Measurements from ENCODE around the gene SETBP1. TPM values are rescaled to one million over a fixed set of nuclear protein-coding genes. Genes with fewer than 3 reads are reported as not detected.

SETBP1 gene
- total and polyA plus RNA-seq, 2 of the 8 experiments (the other 6 are each of a cell fraction or from before 2014, with no cell fraction given), result 2.0 to 6.5 TPM

DNA sequence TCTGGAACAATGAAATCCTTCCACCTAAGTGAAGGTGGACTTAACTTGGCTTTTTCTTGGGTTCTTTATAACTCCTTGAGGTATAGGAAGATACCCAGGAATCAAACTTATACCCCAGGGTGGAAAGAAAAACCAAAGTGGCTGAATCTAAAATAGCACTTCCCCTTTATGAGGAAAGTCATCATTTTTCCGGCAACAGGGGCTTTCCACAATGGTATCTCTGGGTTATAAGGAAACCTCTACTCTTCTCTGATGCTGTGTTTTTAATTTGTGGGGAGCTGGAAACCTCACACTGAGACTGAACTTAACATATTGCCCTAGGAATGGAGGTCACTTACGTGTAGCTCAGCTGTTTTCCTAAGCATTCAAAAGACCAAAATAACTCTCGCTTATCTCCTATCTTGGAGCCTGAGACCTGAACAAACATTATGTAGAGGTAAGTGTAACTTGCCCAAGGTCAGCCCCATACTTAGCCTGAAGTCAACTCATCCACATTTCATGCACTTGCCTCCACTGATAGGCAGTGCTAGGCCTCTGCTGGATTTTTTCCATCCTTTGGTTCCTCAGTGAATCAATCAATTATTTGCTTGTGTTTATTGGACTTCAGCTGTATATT lies 117.9 kb downstream of the SETBP1 start:
- Histone ChIP-seq H3K4me3 (ENCODE audit: extremely low read depth in 1 of 4, insufficient read depth in 2 of 4, low read depth in 3 of 4, low read length in 4 of 4) (no peak overlapping the region), H3K56ac (replicated peaks; ENCODE audit: insufficient read length, low read depth, low read length) (no peak overlapping the region), H4K8ac (ENCODE audit: extremely low read depth, insufficient read depth, low read length) (no peak overlapping the region), H3K9ac (replicated peaks in 1 of 4; ENCODE audit: extremely low read depth in 1 of 4, low read depth in 3 of 4, low read length in 3 of 4) (no peak overlapping the region), H3K23me2 (ENCODE audit: low read depth, low read length) (no peaks in the 10 kb centered on the region), H3K27me3 (replicated peaks in 1 of 4; ENCODE audit: control insufficient read depth in 3 of 4, extremely low read depth in 1 of 4, insufficient read depth in 3 of 4, low read length in 3 of 4) (no peaks in the 10 kb centered on the region), H4K5ac (ENCODE audit: insufficient read length, low read depth, low read length) (no peak overlapping the region), H3K18ac (ENCODE audit: extremely low read depth, low read length) (no peak overlapping the region), H3K23ac (ENCODE audit: insufficient read length) (no peak overlapping the region), H3K9me3 (ENCODE audit: insufficient read depth in 2 of 2, low read depth in 1 of 2, low read length in 1 of 2) (no peaks in the 10 kb centered on the region), H2BK12ac (ENCODE audit: low read depth, low read length) (no peak overlapping the region), H3K14ac (ENCODE audit: insufficient read length) (no peak overlapping the region), H2BK20ac (ENCODE audit: low read length) (no peak overlapping the region), H2BK15ac (ENCODE audit: low read length) (no peak overlapping the region), H3K4ac (replicated peaks; ENCODE audit: insufficient read length, low read depth, low read length) (no peak overlapping the region), H3K36me3 (ENCODE audit: control insufficient read depth in 2 of 4, insufficient read depth in 4 of 4, low read length in 3 of 4) (peaks cover 0 to 3% (median 0%) of the 10 kb centered on the region in 4 experiments; a peak in 1 of 8 replicates), H2BK5ac (ENCODE audit: low read depth, low read length) (no peak overlapping the region), H2AK5ac (ENCODE audit: low read depth, low read length) (no peak overlapping the region), H2BK120ac (replicated peaks; ENCODE audit: low read depth, low read length) (no peak overlapping the region), H4K91ac (replicated peaks; ENCODE audit: insufficient read length, low read length) (no peak overlapping the region), H3K4me1 (replicated peaks in 1 of 4; ENCODE audit: control insufficient read depth in 3 of 4, insufficient read depth in 4 of 4, low read length in 3 of 4) (peaks cover 0 to 10% (median 2%) of the 10 kb centered on the region in 4 experiments; a peak in 2 of 7 replicates), H3K79me2 (ENCODE audit: control insufficient read depth in 1 of 2, insufficient read depth in 2 of 2, low read length in 2 of 2) (no peaks in the 10 kb centered on the region), H3K27ac (ENCODE audit: low read depth, low read length) (no peak overlapping the region), H3K79me1 (ENCODE audit: low read depth, low read length) (no peaks in the 10 kb centered on the region), H3K4me2 (ENCODE audit: insufficient read depth in 1 of 2, low read depth in 2 of 2, low read length in 2 of 2) (no peak overlapping the region), H2AFZ (ENCODE audit: low read length) (no peak overlapping the region), H4K20me1 (replicated peaks in 1 of 2; ENCODE audit: control insufficient read depth in 1 of 2, insufficient read depth in 2 of 2, low read length in 2 of 2) (no peaks in the 10 kb centered on the region)
- no peak for DNase-seq (ENCODE audit: low read depth in 1 of 2, low spot score in 2 of 2)
- no peak for FAIRE-seq
- CTCF ChIA-PET (ENCODE audit: partially characterized antibody), result interaction anchor here (1.8 kb wide), 1 partner anchor 39 kb away, joined by 7 read pairs; no protein-coding TSS in a partner anchor
- POLR2A ChIA-PET (ENCODE audit: partially characterized antibody), result no interaction called here
- WGBS, 2 experiments (ENCODE audit: extremely low coverage in 1 of 2, insufficient coverage in 1 of 2, insufficient read length in 1 of 2, insufficient replicate concordance in 2 of 2, low coverage in 1 of 2, low lambda C conversion rate in 2 of 2, missing lambda C conversion rate in 1 of 2), result 84% methylated on average over 3 of the region's 3 CpGs; no CpG with 5 or more reads in 1 of the 2 experiments
- TF ChIP-seq, protein P1, sequence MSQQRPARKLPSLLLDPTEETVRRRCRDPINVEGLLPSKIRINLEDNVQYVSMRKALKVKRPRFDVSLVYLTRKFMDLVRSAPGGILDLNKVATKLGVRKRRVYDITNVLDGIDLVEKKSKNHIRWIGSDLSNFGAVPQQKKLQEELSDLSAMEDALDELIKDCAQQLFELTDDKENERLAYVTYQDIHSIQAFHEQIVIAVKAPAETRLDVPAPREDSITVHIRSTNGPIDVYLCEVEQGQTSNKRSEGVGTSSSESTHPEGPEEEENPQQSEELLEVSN (IDR thresholded peaks at IDR 0.05), result no peak
- no peak for TF ChIP-seq SRF (IDR thresholded peaks at IDR 0.05; ENCODE audit: low read depth, low read length)
- no peak for TF ChIP-seq ASH2L (IDR thresholded peaks at IDR 0.05; ENCODE audit: low read length)

Measured in H1 (cell line).